Ecto neural progenitor cell (in vitro differentiated cells): ENCODE results near the gene XYLT1.
"Not testable (repeated sequence)": the region's sequence is repeated elsewhere in the genome, so short reads cannot be mapped to it uniquely, and the experiment has no call there.

Experiments used
- DNase-seq: peaks from one replicate; pipeline ENCODE4 v3.0.0-alpha.2; 2018; ENCODE audit warnings: low spot score

XYLT1 gene

GRCh38 chr16:17470908-17471718, at the start of gene XYLT1:
TSS of gene XYLT1 (minus strand) at chr16:17470960. CDS start at chr16:17470796, 164 bp downstream.
- peak; percentile 67 for DNase-seq

GRCh38 chr16:17520111-17520510, 49.4 kb upstream of the XYLT1 start:
- no peak for DNase-seq

GRCh38 chr16:17519101-17519955, 48.6 kb upstream of the XYLT1 start:
- DNase-seq, result no peak

- no peak for DNase-seq
Observed at GRCh38 chr16:17518441-17518840, 47.7 kb upstream of the XYLT1 start.

GRCh38 chr16:17515421-17516210, 44.9 kb upstream of the XYLT1 start:
- DNase-seq, result no peak

GRCh38 chr16:17512636-17513220, 42.0 kb upstream of the XYLT1 start:
- DNase-seq, result no peak

- DNase-seq, result no peak
Observed at GRCh38 chr16:17511340-17511739, 40.6 kb upstream of the XYLT1 start.

- DNase-seq, result no peak
Observed at GRCh38 chr16:17510567-17510966, 39.8 kb upstream of the XYLT1 start.

- no peak for DNase-seq
Observed at GRCh38 chr16:17509194-17509593, 38.4 kb upstream of the XYLT1 start.

GRCh38 chr16:17508303-17508702, 37.5 kb upstream of the XYLT1 start:
- DNase-seq, result no peak

- DNase-seq, result not testable (repeated sequence)
Observed at GRCh38 chr16:17507516-17507915, 36.8 kb upstream of the XYLT1 start.

- not testable (repeated sequence) for DNase-seq
Observed at GRCh38 chr16:17505828-17506227, 35.1 kb upstream of the XYLT1 start.

GRCh38 chr16:17504050-17504449, 33.3 kb upstream of the XYLT1 start:
- no peak for DNase-seq

GRCh38 chr16:17503331-17503730, 32.6 kb upstream of the XYLT1 start:
- DNase-seq, result no peak

GRCh38 chr16:17501321-17501720, 30.6 kb upstream of the XYLT1 start:
- no peak for DNase-seq

- no peak for DNase-seq
Observed at GRCh38 chr16:17499223-17499902, 28.6 kb upstream of the XYLT1 start.

GRCh38 chr16:17497648-17498047, 26.9 kb upstream of the XYLT1 start:
- no peak for DNase-seq

GRCh38 chr16:17496891-17497290, 26.1 kb upstream of the XYLT1 start:
- no peak for DNase-seq

GRCh38 chr16:17493012-17493411, 22.3 kb upstream of the XYLT1 start:
- no peak for DNase-seq

GRCh38 chr16:17491140-17491662, 20.4 kb upstream of the XYLT1 start:
- no peak for DNase-seq

- no peak for DNase-seq
Observed at GRCh38 chr16:17488506-17488905, 17.7 kb upstream of the XYLT1 start.
